Neuron (in vitro differentiated cells): ENCODE measurements around the gene PRDM2.

Experiments
- H2AFZ ChIP-seq: one replicate; pipeline ENCODE4 v1.6.1; 2013; ENCODE audit warnings: low read depth, mild to moderate bottlenecking, inconsistent platforms, low read length, moderate library complexity
- H3K27me3 ChIP-seq: one replicate; pipeline ENCODE4 v1.6.1; 2013; ENCODE audit warnings: low read length; ENCODE audit not compliant: insufficient read depth
- H3K36me3 ChIP-seq: one replicate; pipeline ENCODE4 v1.6.1; 2013; ENCODE audit warnings: low read length; ENCODE audit not compliant: insufficient read depth
- H3K4me1 ChIP-seq: one replicate; pipeline ENCODE4 v1.6.1; 2013; ENCODE audit warnings: low read length; ENCODE audit not compliant: insufficient read depth
- H3K4me3 ChIP-seq: 2 replicates; pipeline ENCODE4 v1.5.1; 2013; ENCODE audit warnings: mild to moderate bottlenecking, low read length, moderate library complexity
- H3K9me3 ChIP-seq: one replicate; pipeline ENCODE4 v1.6.1; 2013; ENCODE audit warnings: low read length

Gene PRDM2

DNA sequence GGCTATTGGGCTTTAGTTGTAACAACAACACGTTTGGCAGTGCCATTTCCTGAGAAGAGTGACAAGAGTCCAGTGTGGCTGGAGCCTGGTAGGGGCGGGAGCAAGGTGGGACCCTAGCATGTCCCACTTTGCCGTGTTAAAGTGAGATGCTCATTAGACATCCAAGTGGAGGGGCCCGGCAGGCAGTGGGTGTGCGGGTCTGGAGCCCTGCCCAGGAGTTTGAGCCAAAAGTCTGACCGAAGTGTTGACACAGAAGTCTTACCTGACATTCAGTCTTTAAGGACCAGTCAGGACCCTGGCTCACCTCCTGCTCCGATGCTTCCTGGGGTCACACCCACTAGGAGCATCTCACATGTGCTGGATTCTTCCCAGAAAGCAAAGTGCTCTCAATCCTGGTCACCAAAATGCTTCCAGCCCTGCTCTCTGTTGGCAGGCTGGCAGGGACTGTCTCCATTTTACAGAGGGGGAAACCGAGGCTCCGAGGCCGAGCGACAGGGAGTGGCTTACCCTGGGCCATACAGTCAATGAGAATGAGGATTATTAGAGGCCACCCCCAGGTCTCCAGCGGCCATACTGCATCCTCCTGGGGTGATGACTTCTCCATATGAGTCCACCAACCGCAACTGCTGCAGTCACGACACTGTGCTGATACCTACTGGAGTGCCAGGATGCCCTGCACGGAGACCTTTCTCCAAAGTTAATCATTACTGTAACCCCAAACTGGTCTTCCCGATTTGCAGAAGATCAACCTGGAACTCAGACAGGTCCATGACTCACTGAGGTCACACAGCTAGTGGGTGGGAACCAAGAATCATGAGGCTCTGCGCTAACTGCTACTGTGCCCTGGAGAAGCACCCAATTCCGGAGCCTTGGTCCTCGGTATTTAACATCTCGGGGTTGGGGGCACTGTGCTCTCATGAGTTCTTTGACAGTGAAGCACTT lies 112.7 kb downstream of the PRDM2 start:
- Histone ChIP-seq H3K4me3 (no peak overlapping the region), H3K4me1 (no peaks in the 10 kb centered on the region), H2AFZ (no peak overlapping the region), H3K36me3 (no peaks in the 10 kb centered on the region), H3K9me3 (no peaks in the 10 kb centered on the region), H3K27me3 (no peaks in the 10 kb centered on the region)

GRCh38 chr1:13813398-13814012 lies 113.5 kb downstream of the PRDM2 start:
- Histone ChIP-seq H3K27me3 (no peaks in the 10 kb centered on the region), H3K9me3 (no peaks in the 10 kb centered on the region), H3K36me3 (no peaks in the 10 kb centered on the region), H3K4me1 (no peaks in the 10 kb centered on the region), H2AFZ (no peak overlapping the region), H3K4me3 (no peak overlapping the region)

DNA sequence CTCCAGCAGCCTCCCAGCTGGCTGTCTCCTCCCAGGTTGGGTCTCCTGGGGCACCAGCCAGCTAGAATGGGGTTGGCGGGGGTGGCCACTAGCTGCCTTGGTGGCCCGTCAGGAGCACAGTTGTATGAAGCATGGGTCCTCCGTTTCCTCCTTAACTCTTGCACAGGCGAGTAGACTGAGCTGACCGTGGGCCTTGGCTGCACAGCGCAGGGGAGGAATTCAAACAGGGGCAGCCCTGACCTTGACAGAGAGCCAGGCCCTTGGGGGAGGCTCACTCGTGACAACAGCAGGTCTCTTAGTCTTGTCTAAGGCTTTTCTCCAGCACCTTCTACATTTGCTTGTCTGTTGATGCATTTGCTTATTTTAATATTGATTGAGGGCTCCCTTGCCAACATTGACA lies 114.1 kb downstream of the PRDM2 start:
- H3K36me3 ChIP-seq = no peaks in the 10 kb centered on the region
- H2AFZ ChIP-seq = no peak overlapping the region
- no peak overlapping the region for H3K4me3 ChIP-seq
- no peaks in the 10 kb centered on the region for H3K4me1 ChIP-seq
- H3K9me3 ChIP-seq = no peaks in the 10 kb centered on the region
- H3K27me3 ChIP-seq = no peaks in the 10 kb centered on the region

- Histone ChIP-seq H3K27me3 (no peaks in the 10 kb centered on the region), H3K36me3 (no peaks in the 10 kb centered on the region), H2AFZ (no peak overlapping the region), H3K4me1 (no peaks in the 10 kb centered on the region), H3K4me3 (no peak overlapping the region), H3K9me3 (no peaks in the 10 kb centered on the region)
Measured at GRCh38 chr1:13816016-13816760, 116.2 kb downstream of the PRDM2 start.

GRCh38 chr1:13817906-13818305 lies 117.9 kb downstream of the PRDM2 start:
- Histone ChIP-seq H3K9me3 (peaks cover 2% of the 10 kb centered on the region), H3K4me3 (no peak overlapping the region), H3K27me3 (no peaks in the 10 kb centered on the region), H2AFZ (no peak overlapping the region), H3K4me1 (no peaks in the 10 kb centered on the region), H3K36me3 (no peaks in the 10 kb centered on the region)

DNA sequence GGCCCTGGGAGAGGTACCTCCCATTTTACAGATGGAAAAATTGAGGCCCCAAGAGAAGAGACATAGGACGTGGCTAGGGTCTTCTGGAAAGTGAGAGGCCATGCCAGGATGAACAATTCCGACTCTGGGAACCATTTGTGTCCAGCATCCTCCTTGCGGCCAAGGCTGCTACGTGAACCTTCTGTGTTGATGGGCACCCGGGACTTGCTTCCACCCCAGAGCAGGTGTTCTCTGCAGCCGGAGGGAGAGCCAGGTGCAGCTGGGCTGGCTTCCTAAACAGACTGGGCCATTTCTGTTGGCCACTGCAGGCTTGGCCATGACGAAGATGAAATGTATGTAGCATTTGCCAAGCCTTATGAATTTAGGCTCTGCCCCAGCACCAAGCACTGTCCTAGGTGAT lies 118.9 kb downstream of the PRDM2 start:
- no peaks in the 10 kb centered on the region for H3K4me1 ChIP-seq
- H3K27me3 ChIP-seq = no peaks in the 10 kb centered on the region
- no peaks in the 10 kb centered on the region for H3K36me3 ChIP-seq
- H3K9me3 ChIP-seq = peaks cover 5% of the 10 kb centered on the region
- no peak overlapping the region for H3K4me3 ChIP-seq
- no peak overlapping the region for H2AFZ ChIP-seq

DNA sequence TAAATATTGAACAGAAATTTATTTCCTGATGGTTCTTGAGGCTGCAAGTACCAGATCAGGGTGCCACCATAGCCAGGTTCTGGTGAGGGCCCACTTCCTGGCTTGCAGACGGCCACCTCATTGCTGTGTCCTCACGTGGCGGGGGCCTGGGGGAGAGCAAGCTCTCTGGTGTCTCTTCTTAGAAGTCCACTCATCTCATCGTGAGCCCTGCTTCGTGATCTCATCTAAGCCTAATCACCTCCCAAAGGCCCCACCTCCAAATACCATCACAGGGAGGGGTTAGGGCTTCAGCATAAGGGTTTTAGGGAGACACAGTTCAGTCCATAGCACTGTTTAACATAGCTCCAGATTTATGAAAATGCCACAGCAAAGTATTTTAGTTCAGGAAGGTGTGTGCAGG lies 119.7 kb downstream of the PRDM2 start:
- Histone ChIP-seq H3K4me3 (no peak overlapping the region), H3K36me3 (no peaks in the 10 kb centered on the region), H3K4me1 (no peaks in the 10 kb centered on the region), H3K27me3 (no peaks in the 10 kb centered on the region), H2AFZ (no peak overlapping the region), H3K9me3 (peaks cover 5% of the 10 kb centered on the region)

- Histone ChIP-seq H2AFZ (no peak overlapping the region), H3K4me1 (no peaks in the 10 kb centered on the region), H3K4me3 (no peak overlapping the region), H3K9me3 (peaks cover 5% of the 10 kb centered on the region), H3K36me3 (no peaks in the 10 kb centered on the region), H3K27me3 (no peaks in the 10 kb centered on the region)
Measured at GRCh38 chr1:13820055-13820454, 120.1 kb downstream of the PRDM2 start.

GRCh38 chr1:13820456-13820855 lies 120.5 kb downstream of the PRDM2 start:
- H3K36me3 ChIP-seq = no peaks in the 10 kb centered on the region
- no peak overlapping the region for H2AFZ ChIP-seq
- H3K9me3 ChIP-seq = peaks cover 5% of the 10 kb centered on the region
- no peaks in the 10 kb centered on the region for H3K4me1 ChIP-seq
- no peaks in the 10 kb centered on the region for H3K27me3 ChIP-seq
- no peak overlapping the region for H3K4me3 ChIP-seq

- Histone ChIP-seq H2AFZ (no peak overlapping the region), H3K4me1 (no peaks in the 10 kb centered on the region), H3K4me3 (no peak overlapping the region), H3K27me3 (no peaks in the 10 kb centered on the region), H3K36me3 (no peaks in the 10 kb centered on the region), H3K9me3 (peaks cover 5% of the 10 kb centered on the region)
Measured at GRCh38 chr1:13823126-13823880, 123.3 kb downstream of the PRDM2 start.

DNA sequence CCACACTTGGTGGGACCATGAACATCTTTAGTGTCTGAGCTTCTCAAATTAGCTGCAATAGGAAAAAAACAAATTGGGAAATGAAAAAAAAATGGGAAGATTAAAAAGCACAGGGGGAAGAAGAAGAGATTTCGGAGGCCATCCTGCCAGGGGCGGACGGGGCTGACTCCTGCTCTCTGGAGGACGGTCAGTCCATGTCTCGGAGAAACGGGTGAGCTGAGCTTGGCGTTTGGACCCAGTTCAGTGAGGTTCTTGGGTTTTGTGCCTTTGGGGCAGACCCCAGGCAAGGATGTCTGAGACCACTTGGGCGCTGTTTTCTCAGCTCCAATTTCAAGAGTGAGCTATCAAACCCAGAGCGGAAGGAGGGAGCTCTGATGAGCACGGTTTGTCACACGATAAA lies 123.9 kb downstream of the PRDM2 start:
- Histone ChIP-seq H3K36me3 (no peaks in the 10 kb centered on the region), H3K9me3 (peaks cover 5% of the 10 kb centered on the region), H3K4me1 (no peaks in the 10 kb centered on the region), H3K4me3 (no peak overlapping the region), H3K27me3 (no peaks in the 10 kb centered on the region), H2AFZ (no peak overlapping the region)

DNA sequence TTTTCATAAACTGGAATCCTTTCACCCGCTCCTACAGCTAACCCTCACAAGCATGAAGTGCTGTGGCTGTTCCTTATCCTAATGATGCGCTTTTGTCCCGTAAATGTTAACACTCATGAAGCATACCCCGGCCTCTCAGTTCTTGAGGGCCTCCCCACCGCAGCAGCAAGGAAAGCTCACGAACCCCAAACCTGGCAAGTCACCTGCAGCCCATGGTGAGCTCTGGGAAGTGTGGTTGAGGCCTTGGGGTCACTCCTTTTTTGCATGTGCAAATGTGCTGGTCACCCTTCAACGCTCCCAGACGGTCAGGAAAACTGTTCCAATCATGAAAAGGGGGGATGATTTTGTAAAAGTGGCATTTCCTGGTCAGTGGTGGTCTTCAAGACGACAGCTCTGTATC lies 124.6 kb downstream of the PRDM2 start:
- Histone ChIP-seq H2AFZ (no peak overlapping the region), H3K27me3 (no peaks in the 10 kb centered on the region), H3K4me1 (no peaks in the 10 kb centered on the region), H3K36me3 (no peaks in the 10 kb centered on the region), H3K9me3 (peaks cover 5% of the 10 kb centered on the region), H3K4me3 (no peak overlapping the region)
